ENCODE measurements around the gene DNAJC15. TPM values are rescaled to one million over a fixed set of nuclear protein-coding genes. Genes with fewer than 3 reads are reported as not detected.
"Not testable (repeated sequence)": the region's sequence is repeated elsewhere in the genome, so short reads cannot be mapped to it uniquely, and the experiment has no call there.

Gene DNAJC15
- total and polyA plus RNA-seq, 2 of the 8 experiments (the other 6 are each of a cell fraction or from before 2014, with no cell fraction given), result 5.8 to 20.8 TPM

GRCh38 chr13:43045302-43045773 lies 22.0 kb downstream of the DNAJC15 start:
- H4K20me1 ChIP-seq (replicated peaks in 1 of 2; ENCODE audit: control insufficient read depth in 1 of 2, insufficient read depth in 2 of 2, low read length in 2 of 2); CTCF ChIA-PET (ENCODE audit: partially characterized antibody); FAIRE-seq; H2BK120ac ChIP-seq (replicated peaks; ENCODE audit: low read depth, low read length); H3K9me3 ChIP-seq (ENCODE audit: insufficient read depth in 2 of 2, low read depth in 1 of 2, low read length in 1 of 2); H2BK20ac ChIP-seq (ENCODE audit: low read length); H3K4me3 ChIP-seq (ENCODE audit: extremely low read depth in 1 of 4, insufficient read depth in 2 of 4, low read depth in 3 of 4, low read length in 4 of 4); H3K4ac ChIP-seq (replicated peaks; ENCODE audit: insufficient read length, low read depth, low read length); H2BK12ac ChIP-seq (ENCODE audit: low read depth, low read length); H3K27me3 ChIP-seq (replicated peaks in 1 of 4; ENCODE audit: control insufficient read depth in 3 of 4, extremely low read depth in 1 of 4, insufficient read depth in 3 of 4, low read length in 3 of 4); H3K23ac ChIP-seq (ENCODE audit: insufficient read length); H2AK5ac ChIP-seq (ENCODE audit: low read depth, low read length); H3K18ac ChIP-seq (ENCODE audit: extremely low read depth, low read length); H3K4me1 ChIP-seq (replicated peaks in 1 of 4; ENCODE audit: control insufficient read depth in 3 of 4, insufficient read depth in 4 of 4, low read length in 3 of 4); H3K23me2 ChIP-seq (ENCODE audit: low read depth, low read length); H3K36me3 ChIP-seq (ENCODE audit: control insufficient read depth in 2 of 4, insufficient read depth in 4 of 4, low read length in 3 of 4); DNase-seq (ENCODE audit: low read depth in 1 of 2, low spot score in 2 of 2); H3K9ac ChIP-seq (replicated peaks in 1 of 4; ENCODE audit: extremely low read depth in 1 of 4, low read depth in 3 of 4, low read length in 3 of 4); H2BK15ac ChIP-seq (ENCODE audit: low read length); H3K79me2 ChIP-seq (ENCODE audit: control insufficient read depth in 1 of 2, insufficient read depth in 2 of 2, low read length in 2 of 2); H2BK5ac ChIP-seq (ENCODE audit: low read depth, low read length); H4K91ac ChIP-seq (replicated peaks; ENCODE audit: insufficient read length, low read length); H3K27ac ChIP-seq (ENCODE audit: low read depth, low read length); H3K14ac ChIP-seq (ENCODE audit: insufficient read length); H4K5ac ChIP-seq (ENCODE audit: insufficient read length, low read depth, low read length); H2AFZ ChIP-seq (ENCODE audit: low read length); H3K56ac ChIP-seq (replicated peaks; ENCODE audit: insufficient read length, low read depth, low read length); H3K79me1 ChIP-seq (ENCODE audit: low read depth, low read length); H3K4me2 ChIP-seq (ENCODE audit: insufficient read depth in 1 of 2, low read depth in 2 of 2, low read length in 2 of 2); H4K8ac ChIP-seq (ENCODE audit: extremely low read depth, insufficient read depth, low read length): not testable (repeated sequence)
- WGBS, 2 experiments (ENCODE audit: extremely low coverage in 1 of 2, insufficient coverage in 1 of 2, insufficient read length in 1 of 2, insufficient replicate concordance in 2 of 2, low coverage in 1 of 2, low lambda C conversion rate in 2 of 2, missing lambda C conversion rate in 1 of 2), result 92% methylated on average over 10 of the region's 10 CpGs; no CpG with 5 or more reads in 1 of the 2 experiments
- POLR2A ChIA-PET (ENCODE audit: partially characterized antibody), result interaction anchor here (0.7 to 1.7 kb wide), 2 partner anchors 12 to 33 kb away, joined by 3 read pairs; no protein-coding TSS in a partner anchor
